LHCN-M2 (cell line): ENCODE measurements around the gene ERC1. TPM values are rescaled to one million over a fixed set of nuclear protein-coding genes. Genes with fewer than 3 reads are reported as not detected.
"Not testable (repeated sequence)": the region's sequence is repeated elsewhere in the genome, so short reads cannot be mapped to it uniquely, and the experiment has no call there.

Experiments used
- DNase-seq: peaks from one replicate; pipeline ENCODE4 v3.0.0-alpha.2; 2012; ENCODE audit warnings: low read depth
- total RNA-seq: library from RNA; depleted of rRNA; stranded (reverse); fragments of >200 nt; gene quantifications from 2 replicates; pipeline ENCODE4 v1.2.3, GENCODE V29; 2014

ERC1 gene
- total RNA-seq, 1 experiment from 2014 or later: 19.3 TPM

- no peak for DNase-seq
These were observed 227.3 kb downstream of the ERC1 start for GRCh38 chr12:1218369-1218768.

DNA sequence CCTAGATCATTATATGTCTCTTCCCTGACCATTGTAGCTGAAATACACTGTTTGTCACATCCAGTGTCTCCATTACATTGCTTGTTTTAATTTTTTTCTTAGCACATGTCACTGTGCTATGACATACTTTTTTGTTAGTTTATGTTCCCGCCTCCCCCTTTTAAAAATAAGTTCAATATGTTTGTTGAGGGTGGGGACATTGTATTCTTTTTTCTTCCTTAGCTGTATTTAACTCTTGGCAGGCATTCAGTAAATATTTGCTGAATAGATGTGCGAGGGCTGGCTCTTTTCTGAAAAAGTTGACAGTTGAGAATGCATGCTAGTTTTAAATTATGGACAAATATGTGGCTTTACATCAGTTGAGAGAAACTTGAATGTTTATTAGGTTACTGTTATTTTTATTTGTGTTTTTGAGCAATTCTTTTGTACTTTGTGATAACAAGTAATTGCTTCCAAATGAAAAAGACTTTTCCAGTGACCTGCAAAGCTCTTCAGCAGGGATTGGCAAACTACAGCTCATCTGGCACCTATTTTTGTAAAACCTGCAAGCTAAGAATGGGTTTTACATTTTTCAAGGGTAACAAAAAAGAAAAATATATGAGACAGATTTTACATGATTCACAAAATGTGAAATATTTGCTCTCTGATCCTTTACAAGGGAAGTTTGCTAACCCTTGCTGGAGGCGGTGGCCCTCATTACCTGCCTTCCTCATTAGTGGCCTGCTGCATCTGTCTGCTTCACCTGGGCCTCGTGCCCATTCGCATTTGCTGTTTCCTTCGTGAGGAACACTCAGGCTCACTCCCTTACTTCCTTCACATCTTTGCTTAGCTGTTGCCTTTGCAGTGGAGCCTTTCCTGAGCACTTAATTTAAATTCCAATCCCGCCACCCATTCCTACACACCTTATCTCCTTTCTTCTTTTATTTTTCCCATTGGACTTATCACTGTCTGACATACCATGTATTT, 229.4 kb downstream of the ERC1 start:
- DNase-seq: no peak

DNA sequence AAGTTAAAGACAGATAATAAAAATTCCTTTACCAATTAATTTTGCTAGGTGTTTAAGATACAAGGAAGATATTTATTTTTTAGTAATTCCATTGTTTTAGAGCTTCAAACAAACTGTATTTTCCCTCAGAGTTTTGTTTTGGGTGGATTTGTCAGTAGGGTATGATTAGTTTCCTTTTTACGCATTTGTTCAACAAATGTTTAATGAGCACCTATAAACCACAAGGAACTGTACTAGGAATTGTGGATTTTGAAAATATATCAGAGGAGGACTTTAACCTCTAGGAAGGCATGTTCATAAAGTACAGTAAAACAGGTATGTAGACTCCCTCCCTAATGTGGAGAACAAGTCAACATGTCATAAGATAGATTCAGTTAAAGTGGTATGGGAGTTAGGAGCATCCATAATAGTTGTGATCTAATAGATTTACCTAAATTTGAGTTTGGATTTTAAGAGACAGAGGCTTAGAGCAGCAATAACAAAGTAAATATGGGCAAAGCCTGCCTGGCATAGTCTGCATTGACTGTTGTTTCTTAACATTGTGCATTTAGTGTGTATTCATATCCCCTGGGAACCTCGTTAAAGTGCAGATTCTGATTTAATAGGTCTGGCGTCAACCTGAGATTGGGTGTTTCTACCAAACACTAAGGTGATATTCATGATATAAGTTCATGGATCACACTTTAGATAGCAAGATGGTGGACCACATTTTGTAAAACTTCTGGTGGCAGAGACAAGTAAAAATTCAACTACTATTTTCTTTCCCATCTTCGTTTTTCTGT, 232.0 kb downstream of the ERC1 start:
- no peak for DNase-seq

GRCh38 chr12:1226951-1227350, 235.9 kb downstream of the ERC1 start:
- DNase-seq: no peak

DNA sequence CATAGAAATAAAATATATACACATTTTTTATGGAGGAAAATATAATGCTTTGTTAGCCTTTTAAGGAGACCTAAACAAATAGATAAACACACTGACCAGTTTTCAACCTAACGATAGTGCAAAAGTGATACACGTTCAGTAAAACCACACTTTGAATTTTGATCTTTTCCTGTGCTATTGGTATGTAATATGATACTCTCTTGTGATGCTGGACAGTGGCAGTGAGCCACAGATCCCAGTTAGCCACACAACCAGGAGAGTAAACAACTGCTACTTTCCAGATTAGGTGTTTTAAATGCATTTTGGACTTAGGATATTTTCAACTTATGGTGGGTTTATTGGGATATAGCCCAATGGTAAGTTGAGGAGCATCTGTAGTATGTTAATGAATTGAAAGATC, 243.1 kb downstream of the ERC1 start:
- peak; percentile 42 for DNase-seq

DNA sequence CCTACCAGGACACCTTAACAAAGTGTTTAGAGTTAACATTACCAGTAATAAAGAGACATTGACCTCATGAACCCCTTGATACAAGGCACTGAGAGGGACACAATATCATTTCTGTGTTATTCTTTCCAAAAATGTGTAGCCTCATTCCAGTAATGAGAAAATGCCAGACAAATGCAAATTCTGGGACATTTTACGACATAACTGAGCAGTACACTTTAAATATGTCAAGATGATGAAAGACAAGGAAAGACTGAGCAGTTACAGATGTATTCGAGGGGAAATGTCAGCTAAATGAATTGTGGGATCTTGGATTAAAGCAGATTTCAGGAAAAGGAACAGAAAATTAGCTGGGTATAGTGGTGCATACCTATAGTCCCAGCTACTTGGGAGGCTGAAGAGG, 255.6 kb downstream of the ERC1 start:
- DNase-seq: no peak

DNA sequence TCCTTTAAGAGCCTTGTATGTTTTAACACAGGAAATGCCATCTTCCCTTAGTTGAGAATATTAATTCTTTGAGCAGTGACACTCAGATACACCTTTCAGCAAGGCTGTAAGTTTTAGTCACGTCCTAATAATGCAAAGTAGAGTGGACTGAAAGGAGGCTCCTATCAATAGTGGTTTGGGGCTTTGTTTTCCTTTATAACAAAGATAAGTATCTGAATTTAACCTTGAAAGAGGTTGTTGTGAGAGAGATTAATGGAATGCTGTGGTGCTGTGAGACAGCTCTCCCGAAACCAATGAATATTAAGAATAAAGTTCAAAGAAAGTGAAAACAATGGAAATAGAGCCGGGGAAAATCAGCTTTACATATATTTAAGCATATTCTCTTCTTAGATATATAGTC, 259.6 kb downstream of the ERC1 start:
- no peak for DNase-seq

- DNase-seq: no peak
These were observed 261.7 kb downstream of the ERC1 start for GRCh38 chr12:1252758-1253157.

- DNase-seq: not testable (repeated sequence)
These were observed 264.1 kb downstream of the ERC1 start for GRCh38 chr12:1255125-1255524.

DNA sequence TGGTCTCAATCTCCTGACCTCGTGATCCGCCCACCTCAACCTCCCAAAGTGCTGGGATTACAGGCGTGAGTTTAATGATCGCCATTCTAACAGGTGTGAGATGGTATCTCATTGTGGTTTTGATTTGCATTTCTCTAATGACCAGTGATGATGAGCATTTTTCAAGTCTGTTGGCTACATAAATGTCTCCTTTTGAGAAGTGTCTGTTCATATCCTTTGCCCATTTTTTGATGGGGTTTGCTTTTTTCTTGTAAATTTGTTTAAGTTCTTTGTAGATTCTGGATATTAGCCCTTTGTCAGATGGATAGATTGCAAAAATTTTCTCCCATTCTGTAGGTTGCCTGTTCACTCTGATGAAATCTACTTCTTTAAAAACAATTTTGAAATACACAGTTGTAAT, 264.8 kb downstream of the ERC1 start:
- not testable (repeated sequence) for DNase-seq

DNA sequence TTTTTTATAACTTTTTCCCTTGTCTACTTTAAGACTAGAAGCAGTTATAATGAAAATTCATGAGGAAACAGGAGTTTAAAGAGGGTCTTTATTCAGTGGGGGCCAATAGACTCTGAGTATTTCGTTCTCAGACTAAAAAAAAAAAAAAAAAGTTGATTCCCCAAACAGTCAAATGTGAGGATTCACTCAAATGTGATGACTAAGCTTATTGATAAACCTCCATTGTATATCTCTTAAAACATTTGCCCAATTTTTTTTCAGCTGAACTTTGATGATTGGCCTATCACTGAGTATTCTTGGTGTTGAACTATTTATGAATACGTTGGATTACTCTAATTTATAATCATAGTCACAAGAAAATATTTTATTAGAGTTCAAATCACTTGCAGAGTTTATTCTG, 265.3 kb downstream of the ERC1 start:
- DNase-seq: no peak

GRCh38 chr12:1256991-1257390, 266.0 kb downstream of the ERC1 start:
- no peak for DNase-seq

DNA sequence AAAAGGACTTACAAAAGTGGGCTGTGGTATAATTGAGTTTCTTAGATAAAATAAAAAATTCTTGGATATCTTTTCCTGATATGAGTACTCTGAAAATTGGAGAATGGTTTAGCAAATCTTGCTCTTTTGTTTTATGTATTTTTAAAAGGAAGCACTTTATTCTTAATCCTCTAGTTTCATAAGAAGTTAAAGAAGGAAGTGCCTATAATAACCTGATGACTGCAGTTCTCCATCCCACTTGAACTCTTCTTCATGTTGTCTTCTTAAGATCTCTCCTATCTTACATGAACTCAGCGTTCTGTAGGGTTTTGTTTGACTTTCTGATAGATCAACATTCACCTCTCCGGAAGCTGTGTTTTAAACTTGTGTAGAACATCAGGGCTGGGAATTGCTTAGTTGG, 271.0 kb downstream of the ERC1 start:
- no peak for DNase-seq

DNA sequence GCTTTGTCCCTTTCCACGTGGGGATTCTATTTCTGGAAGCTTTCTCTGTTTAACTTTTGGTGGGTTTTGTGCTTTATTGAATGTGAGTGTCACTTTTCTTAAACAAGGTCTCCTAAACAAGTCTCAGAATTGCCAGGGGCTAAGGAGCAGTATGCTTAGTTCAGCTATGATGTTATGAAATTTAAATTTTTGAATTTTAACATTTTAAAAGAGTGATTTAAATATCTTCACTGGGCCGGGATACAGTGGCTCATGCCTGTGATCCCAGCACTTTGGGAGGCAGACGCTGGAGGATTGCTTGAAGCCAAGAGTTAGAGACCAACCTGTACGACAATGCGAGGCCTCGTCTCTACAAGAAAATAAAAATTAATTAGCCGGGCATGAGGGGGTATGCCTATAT, 276.2 kb downstream of the ERC1 start:
- DNase-seq: no peak

DNA sequence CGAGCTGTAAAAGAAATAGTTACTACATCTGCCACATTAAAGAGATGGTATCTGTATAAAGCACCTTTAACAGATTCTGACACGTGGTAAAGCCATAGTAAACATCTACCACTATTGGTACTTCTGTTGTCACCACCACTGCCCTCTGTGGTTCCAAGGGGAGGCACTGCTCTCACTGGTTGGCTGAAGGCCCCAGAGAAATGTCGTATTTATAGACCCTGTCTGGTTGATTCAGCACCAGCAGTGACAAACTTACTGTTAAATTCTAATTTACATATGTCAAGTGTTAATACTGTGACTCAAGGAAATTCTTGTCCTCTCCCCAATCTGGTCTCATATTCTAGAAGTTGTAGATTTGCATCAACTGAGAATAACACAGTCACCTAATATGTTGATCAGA, 281.1 kb downstream of the ERC1 start:
- no peak for DNase-seq

DNA sequence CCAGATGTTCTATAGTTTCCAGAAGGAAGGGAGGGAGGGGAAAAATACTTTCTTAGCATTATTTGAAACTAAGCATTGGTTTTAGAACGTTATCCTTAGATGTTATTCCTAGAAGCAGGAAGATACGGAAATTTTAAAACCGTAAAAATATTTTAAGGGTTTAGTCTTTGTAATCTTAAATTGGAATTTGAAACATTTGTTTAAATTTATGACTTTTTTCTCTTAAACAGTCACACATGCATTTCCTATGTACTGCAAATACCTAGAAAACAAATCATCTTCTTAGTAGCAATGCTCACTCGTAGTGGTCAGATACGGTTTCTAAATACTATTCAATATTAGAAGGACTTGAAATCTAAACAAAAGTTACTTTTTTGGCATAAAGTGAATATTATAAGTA, 282.0 kb downstream of the ERC1 start:
- DNase-seq: no peak

DNA sequence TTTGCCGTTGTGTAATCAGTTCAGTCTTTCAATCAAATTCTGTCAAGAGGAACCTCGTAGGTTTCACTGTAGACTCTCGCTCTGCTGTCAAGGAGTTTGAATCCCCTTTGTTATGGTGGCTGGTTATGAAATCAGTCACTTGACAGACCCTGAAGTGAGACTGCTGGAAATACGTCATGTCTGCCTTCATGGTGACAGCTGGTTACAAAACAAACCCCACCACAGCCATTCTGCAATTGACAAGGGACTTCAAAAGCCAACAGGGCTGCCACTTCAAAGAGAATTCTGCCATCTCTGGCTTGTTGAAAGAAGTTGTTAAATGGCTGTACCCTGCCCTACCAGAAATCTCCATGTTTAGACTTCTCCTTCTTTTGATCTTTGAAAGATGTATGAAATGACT, 286.9 kb downstream of the ERC1 start:
- no peak for DNase-seq

DNA sequence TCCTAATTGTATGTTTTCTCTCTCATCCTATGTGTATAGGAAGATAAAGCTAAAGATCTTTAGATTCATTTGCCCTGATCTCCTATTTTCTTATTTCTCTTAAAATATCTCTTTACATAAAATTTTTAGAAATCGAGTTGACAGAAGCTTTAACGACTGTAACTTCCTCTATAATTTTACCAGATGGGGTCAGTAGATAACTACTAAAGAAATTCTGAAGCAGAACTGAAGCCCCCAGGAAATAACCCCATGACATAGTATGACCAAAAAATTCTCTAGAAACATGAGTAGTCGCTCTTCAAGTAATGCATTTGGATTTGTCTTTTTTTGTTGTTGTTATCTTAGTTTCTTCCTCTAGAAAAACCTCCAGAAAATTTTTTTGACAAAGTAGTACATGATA, 288.0 kb downstream of the ERC1 start:
- no peak for DNase-seq

DNA sequence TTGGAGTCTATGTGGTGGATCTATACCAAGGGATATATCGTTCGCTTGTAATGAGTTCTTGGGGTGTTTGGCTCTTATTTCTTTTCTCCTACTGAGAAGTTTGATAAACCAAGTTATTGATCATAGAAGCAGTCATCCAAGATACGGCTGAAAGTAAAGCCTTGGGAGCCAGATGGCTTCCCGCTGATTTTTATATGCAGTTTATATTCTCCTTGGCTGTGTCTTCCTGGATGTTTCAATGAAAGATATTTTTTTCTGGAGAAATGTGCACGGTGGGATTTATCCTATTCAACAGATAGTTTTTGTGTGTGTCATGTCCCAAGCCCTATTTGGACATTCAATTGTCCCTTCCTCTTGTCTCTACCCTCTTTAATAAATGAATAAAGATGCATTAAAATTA, 289.0 kb downstream of the ERC1 start:
- no peak for DNase-seq

DNA sequence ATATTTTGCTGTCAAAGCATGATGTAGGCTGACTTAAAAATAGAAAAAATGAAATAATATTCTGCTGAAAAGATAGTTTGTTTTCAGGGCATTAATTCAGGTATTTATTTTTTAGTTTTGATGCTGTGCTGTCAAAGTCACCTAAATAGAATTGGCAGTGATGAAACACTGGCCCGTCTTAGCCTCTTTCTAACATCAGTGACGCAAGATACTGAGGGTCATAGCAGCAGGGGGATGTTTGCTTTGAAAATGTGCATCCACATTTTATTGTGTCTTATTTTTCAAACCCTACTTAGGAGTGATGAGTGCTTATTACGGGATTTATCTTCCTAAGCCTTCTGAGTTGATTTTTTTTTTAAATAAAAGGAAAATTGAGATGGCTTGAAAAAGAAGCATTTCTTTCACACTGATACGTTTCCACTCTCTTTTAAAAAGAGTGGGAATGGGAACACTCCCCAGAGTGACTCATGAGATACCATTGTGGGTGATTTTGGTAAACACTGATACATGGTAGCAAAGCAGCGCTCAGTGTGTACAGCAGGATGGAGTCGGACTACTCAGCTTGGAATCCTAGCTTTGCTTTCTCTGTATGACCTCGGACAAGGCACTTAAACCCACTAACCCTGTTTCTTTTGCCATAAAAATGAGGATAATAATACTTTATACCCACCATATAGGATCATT, 290.8 kb downstream of the ERC1 start:
- DNase-seq: peak; percentile 75

DNA sequence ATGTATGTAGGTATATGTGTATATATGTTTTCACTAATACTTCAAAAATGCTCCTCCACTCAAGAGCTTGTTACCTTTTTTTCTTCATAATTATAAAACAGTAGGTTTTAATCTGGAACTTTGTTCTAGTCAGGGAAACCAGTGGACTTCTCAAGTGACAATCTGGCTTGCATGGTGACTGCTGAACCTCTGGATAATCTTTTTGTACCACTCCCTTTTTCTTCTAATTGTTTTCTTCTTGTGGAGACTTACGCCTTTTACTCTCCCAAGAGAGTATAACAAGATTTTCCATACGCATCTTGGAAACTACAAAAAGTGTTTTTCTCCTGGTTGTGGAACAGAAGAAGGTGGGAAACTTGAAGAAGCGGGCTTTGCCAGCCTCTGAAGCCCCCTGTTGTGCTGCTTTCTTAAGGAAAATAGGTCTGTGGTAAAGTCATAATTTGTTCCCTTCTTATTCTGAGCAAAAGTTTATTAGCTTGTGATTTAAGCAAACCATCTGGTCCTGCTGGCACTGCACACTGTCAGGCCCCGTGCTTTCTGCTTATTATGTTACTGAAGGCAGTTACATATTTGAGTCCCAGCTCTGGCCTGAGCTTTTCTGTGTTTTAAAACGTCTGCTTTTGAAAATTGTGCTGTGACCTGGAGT, 291.8 kb downstream of the ERC1 start:
- DNase-seq: no peak

DNA sequence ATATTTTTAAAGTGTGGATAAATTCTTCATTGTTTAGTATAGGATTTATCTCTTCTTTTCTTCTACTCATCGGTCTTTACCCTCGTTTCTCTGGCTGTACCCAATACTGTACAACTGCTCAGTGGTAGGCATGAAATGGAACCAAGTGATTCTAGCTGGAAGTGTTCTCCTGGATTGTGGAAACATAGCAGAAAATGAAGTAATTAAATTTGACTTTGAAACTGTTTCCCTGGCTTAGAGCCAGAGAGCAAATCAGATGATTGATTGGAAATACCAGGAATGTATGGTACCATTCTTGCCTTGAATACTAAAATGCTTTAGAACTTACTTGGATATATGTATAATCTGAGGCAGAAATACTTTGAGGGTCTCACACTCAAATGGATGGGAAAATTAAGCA, 292.3 kb downstream of the ERC1 start:
- no peak for DNase-seq
